T-helper 2 cell treated with Interferon-gamma antibody and Interleukin-4, amounts not matched to agents 5 μg/mL and 100 μg/mL, for 36 hours (primary cell): ENCODE measurements around the gene ATF7IP2.
"Not testable (repeated sequence)": the region's sequence is repeated elsewhere in the genome, so short reads cannot be mapped to it uniquely, and the experiment has no call there.

ENCODE experiments used
- DNase-seq: peaks from one replicate; pipeline ENCODE4 v3.0.0; 2021; ENCODE audit warnings: low spot score
- H3K27ac Mint-ChIP-seq: one replicate; pipeline ENCODE4 v1.8.0; 2021; ENCODE audit warnings: mild to moderate bottlenecking, mixed read lengths
- H3K27me3 Mint-ChIP-seq: one replicate; pipeline ENCODE4 v1.8.0; 2021; ENCODE audit warnings: low read depth, mixed read lengths
- H3K36me3 Mint-ChIP-seq: one replicate; pipeline ENCODE4 v1.8.0; 2021; ENCODE audit warnings: low read depth, mixed read lengths
- H3K4me1 Mint-ChIP-seq: one replicate; pipeline ENCODE4 v1.8.0; 2021; ENCODE audit warnings: low read depth, mixed read lengths
- H3K4me3 Mint-ChIP-seq: one replicate; pipeline ENCODE4 v1.8.0; 2022; ENCODE audit warnings: mild to moderate bottlenecking, moderate library complexity, mixed read lengths
- H3K9me3 Mint-ChIP-seq: one replicate; pipeline ENCODE4 v1.8.0; 2021; ENCODE audit warnings: mixed read lengths

ATF7IP2 gene

DNA sequence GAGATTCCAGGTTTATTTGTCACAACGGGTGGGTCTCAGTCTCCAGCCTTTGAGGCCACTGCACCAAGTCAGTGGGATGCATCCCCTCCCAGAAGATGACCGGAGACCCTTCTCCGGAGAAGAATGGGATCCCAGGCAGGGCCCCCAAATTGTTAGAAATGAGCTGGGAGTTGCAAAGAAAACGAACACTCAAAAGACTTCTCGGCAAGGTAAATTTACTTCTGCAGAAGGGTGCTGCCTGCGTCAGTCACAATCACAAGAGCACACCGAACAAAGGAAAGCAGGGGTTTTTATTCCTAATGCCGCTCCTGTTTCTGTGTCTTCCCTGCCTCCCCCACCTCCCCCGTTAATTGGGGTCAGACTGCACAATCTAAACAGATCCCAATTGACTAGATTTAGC lies 61.4 kb downstream of the ATF7IP2 start:
- Mint-ChIP-seq H3K27me3 (no peaks in the 10 kb centered on the region), H3K36me3 (peaks cover 92% of the 10 kb centered on the region), H3K4me1 (no peaks in the 10 kb centered on the region), H3K27ac (no peak overlapping the region), H3K4me3 (no peak overlapping the region), H3K9me3 (peaks cover 64% of the 10 kb centered on the region)
- no peak for DNase-seq

DNA sequence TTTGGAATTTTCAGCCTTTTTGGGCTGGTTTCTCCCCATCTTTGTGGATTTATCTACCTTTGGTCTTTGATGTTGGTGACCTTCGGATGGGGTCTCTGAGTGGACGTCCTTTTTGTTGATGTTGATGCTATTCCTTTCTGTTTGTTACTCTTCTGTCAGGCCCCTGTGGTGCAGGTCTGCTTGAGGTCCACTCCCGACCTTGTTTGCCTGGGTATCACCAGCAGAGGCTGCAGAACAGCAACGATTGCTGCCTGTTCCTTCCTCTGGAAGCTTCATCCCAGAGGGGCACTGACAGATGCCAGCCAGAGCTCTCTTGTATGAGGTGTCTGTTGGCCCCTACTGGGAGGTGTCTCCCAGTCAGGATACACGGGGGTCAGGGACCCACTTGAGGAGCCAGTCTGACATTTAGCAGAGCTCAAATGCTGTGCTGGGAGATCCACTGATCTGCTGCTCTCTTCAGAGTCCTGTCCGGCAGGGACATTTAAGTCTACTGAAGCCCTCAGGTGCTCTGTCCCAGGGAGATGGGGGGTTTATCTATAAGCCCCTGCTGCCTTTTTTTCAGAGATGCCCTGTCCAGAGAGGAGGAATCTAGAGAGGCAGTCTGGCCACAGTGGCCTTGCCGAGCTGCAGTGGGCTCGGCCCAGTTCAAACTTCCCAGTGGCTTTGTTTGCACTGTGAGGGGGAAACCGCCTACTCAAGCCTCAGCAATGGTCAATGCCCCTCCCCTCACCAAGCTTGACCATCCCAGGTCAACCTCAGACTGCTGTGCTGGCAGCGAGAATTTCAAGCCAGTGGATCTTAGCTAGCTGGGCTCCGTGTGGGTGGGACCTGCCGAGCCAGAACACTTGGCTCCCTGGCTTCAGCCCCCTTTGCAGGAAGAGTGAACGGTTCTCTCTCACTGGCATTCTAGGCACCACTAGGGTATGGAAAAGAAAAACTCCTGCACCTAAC lies 66.6 kb downstream of the ATF7IP2 start:
- H3K36me3 Mint-ChIP-seq, result peaks cover 73% of the 10 kb centered on the region
- not testable (repeated sequence) for H3K27ac Mint-ChIP-seq, H3K27me3 Mint-ChIP-seq, H3K4me3 Mint-ChIP-seq, DNase-seq
- peaks cover 24% of the 10 kb centered on the region for H3K9me3 Mint-ChIP-seq
- peaks cover 15% of the 10 kb centered on the region for H3K4me1 Mint-ChIP-seq

DNA sequence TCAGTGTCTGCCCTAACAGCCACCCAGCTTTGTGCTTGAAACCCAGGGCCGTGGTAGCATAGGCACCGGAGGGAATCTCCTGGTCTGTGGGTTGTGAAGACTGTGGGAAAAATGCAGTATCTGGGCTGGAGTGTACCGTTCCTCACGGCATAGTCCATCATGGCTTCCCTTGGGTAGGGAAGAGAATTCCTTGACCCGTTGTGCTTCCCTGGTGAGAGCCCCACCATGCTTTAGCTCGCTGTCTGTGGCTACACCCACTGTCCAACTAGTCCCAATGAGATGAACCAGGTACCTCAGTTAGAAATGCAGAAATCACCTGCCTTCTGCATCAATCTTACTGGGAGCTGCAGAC lies 67.3 kb downstream of the ATF7IP2 start:
- H3K4me1 Mint-ChIP-seq, result peaks cover 15% of the 10 kb centered on the region
- no peak overlapping the region for H3K4me3 Mint-ChIP-seq
- no peaks in the 10 kb centered on the region for H3K27me3 Mint-ChIP-seq
- no peak for DNase-seq
- H3K36me3 Mint-ChIP-seq, result peaks cover 73% of the 10 kb centered on the region
- no peak overlapping the region for H3K27ac Mint-ChIP-seq
- H3K9me3 Mint-ChIP-seq, result peaks cover 21% of the 10 kb centered on the region

DNA sequence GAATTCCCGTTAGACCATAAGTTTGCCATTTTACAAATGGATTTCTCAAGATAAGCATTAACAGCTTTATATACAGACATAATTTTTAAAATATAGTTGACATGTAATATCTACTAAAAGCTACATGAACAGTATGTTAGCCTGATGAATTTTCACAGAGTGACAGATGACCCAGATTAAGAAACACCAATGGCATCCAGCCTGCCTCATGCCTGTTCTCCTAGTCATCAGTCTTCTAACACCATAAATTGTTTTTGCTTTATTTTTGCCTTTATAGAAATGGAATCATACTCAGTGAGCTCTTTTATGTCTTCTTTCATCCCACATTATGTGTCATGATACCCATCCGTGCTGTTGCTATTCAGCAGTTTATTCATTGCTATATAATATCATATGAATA lies 80.0 kb downstream of the ATF7IP2 start:
- no peak overlapping the region for H3K27ac Mint-ChIP-seq

DNA sequence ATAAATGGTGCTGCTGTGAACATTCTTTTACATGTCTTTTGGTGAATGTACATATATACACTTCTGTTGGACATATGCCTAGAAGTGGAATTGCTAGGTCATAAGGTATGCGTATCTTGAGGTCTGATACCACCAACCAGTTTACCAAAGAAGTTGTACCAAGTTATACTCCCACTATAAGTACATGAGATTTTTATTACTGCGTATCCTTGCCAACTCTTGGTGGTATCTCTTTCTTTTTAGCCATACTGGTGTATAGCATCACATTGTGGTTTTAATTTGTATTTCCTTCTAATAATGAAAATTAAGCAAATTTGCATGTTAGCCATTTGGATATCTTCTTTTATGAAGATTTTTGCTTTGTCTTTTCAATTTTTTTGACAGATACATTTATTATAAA lies 80.5 kb downstream of the ATF7IP2 start:
- Mint-ChIP-seq H3K4me1 (no peaks in the 10 kb centered on the region), H3K27ac (no peak overlapping the region), H3K36me3 (peaks cover 45% of the 10 kb centered on the region), H3K4me3 (no peak overlapping the region), H3K9me3 (no peaks in the 10 kb centered on the region), H3K27me3 (no peaks in the 10 kb centered on the region)
- no peak for DNase-seq

More for the DNA sequence above, 80.0 kb downstream of the ATF7IP2 start:
- H3K4me1 Mint-ChIP-seq, result no peaks in the 10 kb centered on the region
- H3K27me3 Mint-ChIP-seq, result no peaks in the 10 kb centered on the region
- no peak overlapping the region for H3K4me3 Mint-ChIP-seq
- H3K9me3 Mint-ChIP-seq, result no peaks in the 10 kb centered on the region
- DNase-seq, result no peak
- peaks cover 43% of the 10 kb centered on the region for H3K36me3 Mint-ChIP-seq

DNA sequence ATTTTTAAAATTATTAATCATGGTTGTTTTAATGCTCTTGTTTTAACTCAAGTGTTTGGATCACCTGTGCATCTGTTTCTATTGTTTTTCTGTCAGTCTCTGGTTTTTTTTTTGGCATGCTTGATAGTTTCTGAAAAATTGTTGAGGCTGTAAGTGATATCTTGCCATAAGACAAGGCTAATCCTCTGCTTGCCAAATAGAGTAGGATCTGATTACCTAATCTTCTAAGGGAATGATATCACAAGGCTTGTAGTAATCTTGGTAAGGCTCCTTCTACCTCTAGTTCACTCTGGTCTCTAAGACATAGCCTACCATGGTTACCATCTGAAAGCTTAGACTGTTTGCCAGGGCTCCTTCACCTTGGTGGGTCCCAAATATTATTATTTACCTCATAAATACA lies 81.0 kb downstream of the ATF7IP2 start:
- Mint-ChIP-seq H3K4me1 (no peaks in the 10 kb centered on the region), H3K4me3 (no peak overlapping the region), H3K36me3 (peaks cover 44% of the 10 kb centered on the region), H3K27ac (no peak overlapping the region), H3K9me3 (no peaks in the 10 kb centered on the region), H3K27me3 (no peaks in the 10 kb centered on the region)
- no peak for DNase-seq

DNA sequence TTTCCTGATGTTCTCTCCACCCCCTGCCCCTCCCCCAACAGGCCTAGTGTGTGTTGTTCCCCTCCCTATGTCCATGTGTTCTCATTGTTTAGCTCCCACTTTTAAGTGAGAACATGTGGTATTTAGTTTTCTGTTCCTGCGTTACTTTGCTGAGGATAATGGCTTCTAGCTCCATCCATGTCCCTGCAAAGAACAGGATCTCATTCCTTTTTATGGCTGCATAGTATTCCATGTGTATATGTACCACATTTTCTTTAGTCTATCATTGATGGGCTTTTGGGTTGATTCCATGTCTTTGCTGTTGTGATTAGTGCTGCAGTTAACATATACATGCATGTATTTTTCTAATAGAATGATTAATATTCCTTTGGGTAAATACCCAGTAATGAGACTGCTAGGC lies 90.8 kb downstream of the ATF7IP2 start:
- not testable (repeated sequence) for H3K27ac Mint-ChIP-seq, H3K27me3 Mint-ChIP-seq, H3K4me1 Mint-ChIP-seq, H3K4me3 Mint-ChIP-seq, DNase-seq
- peaks cover 59% of the 10 kb centered on the region for H3K36me3 Mint-ChIP-seq
- peaks cover 27% of the 10 kb centered on the region for H3K9me3 Mint-ChIP-seq

DNA sequence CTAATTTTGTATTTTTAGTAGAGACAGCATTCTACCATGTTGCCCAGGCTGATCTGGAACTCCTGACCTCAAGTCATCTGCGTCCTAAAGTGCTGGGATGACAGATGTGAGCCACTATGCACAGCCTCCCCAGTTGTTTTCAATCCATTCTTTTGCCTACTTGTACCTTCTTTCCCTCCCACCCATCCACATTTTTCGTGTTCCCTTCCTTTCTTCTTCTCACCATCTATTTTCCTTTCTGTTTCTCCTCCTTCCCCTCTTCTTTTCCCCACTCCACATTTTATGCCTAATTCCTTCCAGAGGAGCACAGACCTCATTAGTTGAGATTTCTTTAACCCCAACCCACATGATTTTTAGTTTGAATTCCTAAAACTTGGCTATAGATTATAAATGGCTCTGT lies 94.3 kb downstream of the ATF7IP2 start:
- H3K4me1 Mint-ChIP-seq, result peaks cover 2% of the 10 kb centered on the region
- no peaks in the 10 kb centered on the region for H3K27me3 Mint-ChIP-seq
- H3K9me3 Mint-ChIP-seq, result peaks cover 26% of the 10 kb centered on the region
- no peak overlapping the region for H3K27ac Mint-ChIP-seq
- peaks cover 58% of the 10 kb centered on the region for H3K36me3 Mint-ChIP-seq
- no peak for DNase-seq
- no peak overlapping the region for H3K4me3 Mint-ChIP-seq

DNA sequence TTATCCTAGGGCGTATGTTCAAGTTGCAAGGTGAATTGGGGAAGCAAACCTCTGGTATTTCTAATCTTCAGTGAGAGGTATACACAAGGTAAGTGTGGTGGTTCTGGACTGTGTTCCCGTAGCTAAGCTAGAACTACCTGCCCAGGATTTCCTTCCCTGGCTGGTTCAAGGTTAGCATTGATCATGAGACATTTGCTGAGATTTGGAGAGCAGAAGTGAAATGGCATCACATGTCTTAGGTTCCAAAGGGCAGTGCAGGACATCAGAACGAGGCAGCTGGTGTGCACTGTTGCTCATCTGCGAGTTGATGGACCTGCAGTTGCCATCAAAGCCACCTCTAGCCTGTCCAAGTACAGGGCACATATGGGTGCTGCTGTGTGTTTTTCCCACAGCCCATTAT lies 99.3 kb downstream of the ATF7IP2 start:
- Mint-ChIP-seq H3K4me1 (no peaks in the 10 kb centered on the region), H3K9me3 (peaks cover 20% of the 10 kb centered on the region), H3K4me3 (no peak overlapping the region), H3K27ac (no peak overlapping the region), H3K36me3 (peaks cover 39% of the 10 kb centered on the region), H3K27me3 (no peaks in the 10 kb centered on the region)
- DNase-seq, result no peak

DNA sequence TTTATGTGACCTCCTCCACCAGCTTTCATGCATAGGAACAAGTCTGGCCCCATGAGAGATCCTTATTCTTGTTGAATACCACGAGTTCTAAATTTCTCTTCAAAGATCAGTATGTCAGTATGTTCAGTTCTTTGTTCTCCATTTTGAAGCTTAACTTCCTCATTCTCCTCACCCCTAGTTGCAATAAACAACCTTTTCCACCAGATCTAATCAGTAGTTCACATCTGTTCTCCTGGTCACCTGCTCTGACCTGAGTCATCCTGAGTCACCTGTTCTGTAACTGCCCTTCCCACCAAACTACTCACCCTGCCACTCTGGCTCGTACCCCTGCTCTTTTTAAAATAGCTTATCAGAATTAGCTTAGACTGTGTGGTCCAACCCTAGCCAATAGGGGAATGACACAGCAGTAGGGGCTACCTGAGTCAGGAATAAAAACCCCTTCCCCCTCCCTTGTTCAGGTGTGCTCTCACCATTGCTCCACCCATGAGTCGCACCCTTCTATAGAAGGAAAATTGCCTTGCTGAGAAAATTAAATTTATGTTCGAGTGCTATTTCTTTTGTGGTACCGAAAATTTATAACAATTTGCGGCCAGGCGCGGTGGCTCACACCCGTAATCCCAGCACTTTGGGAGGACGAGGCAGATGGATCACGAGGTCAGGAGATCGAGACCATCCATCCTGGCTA lies 100.0 kb downstream of the ATF7IP2 start:
- Mint-ChIP-seq H3K27me3 (no peaks in the 10 kb centered on the region), H3K4me1 (no peaks in the 10 kb centered on the region), H3K4me3 (no peak overlapping the region), H3K9me3 (peaks cover 17% of the 10 kb centered on the region), H3K27ac (no peak overlapping the region), H3K36me3 (peaks cover 33% of the 10 kb centered on the region)
- no peak for DNase-seq

DNA sequence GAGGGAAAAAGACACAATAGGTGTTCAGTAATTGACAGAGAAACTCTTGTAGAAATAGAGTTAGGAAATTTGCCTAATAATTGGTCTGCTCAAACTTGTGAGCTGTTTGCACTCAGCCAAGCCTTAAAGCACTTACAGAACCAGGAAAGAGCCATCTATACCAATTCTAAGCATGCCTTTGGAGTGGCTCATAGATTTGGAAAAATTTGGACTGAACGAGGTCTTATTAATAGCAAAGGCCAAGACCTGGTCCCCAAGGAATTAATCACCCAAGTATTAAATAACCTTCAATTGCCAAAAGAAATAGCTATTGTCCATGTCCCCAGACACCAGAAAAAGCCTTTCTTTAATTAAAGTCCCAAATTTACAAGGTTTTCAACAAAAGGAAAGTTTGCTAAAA lies 104.3 kb downstream of the ATF7IP2 start:
- no peak for DNase-seq
- no peak overlapping the region for H3K4me3 Mint-ChIP-seq
- H3K27me3 Mint-ChIP-seq, result no peaks in the 10 kb centered on the region
- peaks cover 6% of the 10 kb centered on the region for H3K36me3 Mint-ChIP-seq
- H3K4me1 Mint-ChIP-seq, result no peaks in the 10 kb centered on the region
- no peak overlapping the region for H3K27ac Mint-ChIP-seq
- peaks cover 19% of the 10 kb centered on the region for H3K9me3 Mint-ChIP-seq

DNA sequence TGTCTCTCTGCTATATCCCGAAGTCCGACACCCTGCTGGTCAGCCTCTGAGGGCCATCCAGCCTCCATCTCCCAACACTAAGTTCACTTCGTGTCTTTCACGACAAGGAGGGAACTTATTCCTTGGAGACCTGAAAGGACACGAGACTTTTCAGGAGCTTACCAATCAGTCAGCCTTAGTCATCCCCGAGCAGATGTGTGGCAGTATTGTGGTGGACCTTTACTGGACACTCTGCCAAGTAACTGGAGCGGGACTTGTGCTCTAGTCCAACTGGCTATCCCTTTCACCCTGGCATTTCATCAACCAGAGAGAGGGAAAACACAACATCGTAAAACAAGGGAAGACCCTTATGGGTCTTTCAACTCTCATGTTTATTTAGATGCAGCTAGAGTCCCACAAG lies 107.4 kb downstream of the ATF7IP2 start:
- Mint-ChIP-seq H3K36me3 (peaks cover 2% of the 10 kb centered on the region), H3K27me3 (no peaks in the 10 kb centered on the region), H3K4me1 (no peaks in the 10 kb centered on the region), H3K27ac (no peak overlapping the region), H3K9me3 (peaks cover 18% of the 10 kb centered on the region), H3K4me3 (no peak overlapping the region)
- no peak for DNase-seq

DNA sequence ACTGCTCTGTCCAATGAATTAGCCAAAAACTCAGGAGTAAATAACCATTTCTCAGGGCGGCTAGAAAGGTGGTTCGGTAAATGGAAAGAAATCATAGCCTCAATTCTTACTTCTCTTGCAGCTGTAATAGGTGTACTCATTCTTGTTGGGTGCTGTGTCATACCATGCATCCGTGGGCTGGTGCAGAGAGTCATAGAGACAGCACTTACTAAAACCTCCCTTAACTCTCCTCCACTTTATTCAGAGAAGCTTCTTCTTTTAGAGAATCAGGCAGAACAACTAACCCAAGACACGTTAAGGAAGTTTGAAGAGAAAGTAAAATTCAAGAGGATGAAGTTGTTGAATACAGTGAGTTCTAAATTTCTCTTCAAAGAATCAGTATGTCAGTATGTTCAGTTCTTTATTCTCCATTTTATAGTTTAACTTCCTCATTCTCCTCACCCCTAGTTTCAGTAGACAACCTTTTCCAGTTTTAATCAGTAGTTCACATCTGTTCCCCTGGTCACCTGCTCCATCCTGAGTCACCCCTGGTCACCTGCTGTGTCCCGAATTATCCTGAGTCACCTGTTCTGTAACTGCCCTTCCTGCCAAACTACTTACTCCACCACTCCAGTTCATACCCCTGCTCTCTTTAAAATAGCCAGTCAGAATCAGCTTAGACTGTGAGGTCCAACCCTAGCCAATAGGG lies 108.6 kb downstream of the ATF7IP2 start:
- H3K27me3 Mint-ChIP-seq, result no peaks in the 10 kb centered on the region
- H3K4me1 Mint-ChIP-seq, result no peaks in the 10 kb centered on the region
- no peak overlapping the region for H3K4me3 Mint-ChIP-seq
- peaks cover 18% of the 10 kb centered on the region for H3K9me3 Mint-ChIP-seq
- H3K36me3 Mint-ChIP-seq, result peaks cover 2% of the 10 kb centered on the region
- DNase-seq, result no peak
- H3K27ac Mint-ChIP-seq, result no peak overlapping the region

DNA sequence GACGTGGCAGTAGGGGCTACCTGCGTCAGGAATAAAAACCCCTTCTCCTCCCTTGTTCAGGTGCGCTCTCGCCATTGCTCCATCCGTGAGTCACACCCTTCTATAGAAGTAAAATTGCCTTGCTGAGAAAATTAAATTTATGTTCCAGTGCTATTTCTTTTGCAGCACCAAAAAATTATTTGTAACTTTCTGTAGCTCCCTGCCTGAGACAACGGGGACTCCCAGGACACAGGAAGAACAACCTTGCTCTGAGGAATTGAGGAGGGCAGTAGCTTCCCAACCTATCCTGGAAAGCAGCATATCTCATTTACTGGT lies 109.1 kb downstream of the ATF7IP2 start:
- H3K4me1 Mint-ChIP-seq, result no peaks in the 10 kb centered on the region
- peaks cover 18% of the 10 kb centered on the region for H3K9me3 Mint-ChIP-seq
- no peak overlapping the region for H3K4me3 Mint-ChIP-seq
- peaks cover 2% of the 10 kb centered on the region for H3K36me3 Mint-ChIP-seq
- no peak for DNase-seq
- no peak overlapping the region for H3K27ac Mint-ChIP-seq
- no peaks in the 10 kb centered on the region for H3K27me3 Mint-ChIP-seq
